Measurements from ENCODE around the gene STX18. TPM values are rescaled to one million over a fixed set of nuclear protein-coding genes. Genes with fewer than 3 reads are reported as not detected.

The STX18 gene
- total and polyA plus RNA-seq, 2 experiments from 2014 or later, result 15.9 to 18.1 TPM

- TF ChIP-seq REST (IDR thresholded peaks at IDR 0.05; ENCODE audit: unreplicated experiment) (no peak), STAT1 (IDR thresholded peaks at IDR 0.05; ENCODE audit: unreplicated experiment) (no peak), EZH2phosphoT487 (IDR thresholded peaks at IDR 0.05; ENCODE audit: unreplicated experiment) (no peak), CTCF (conservative IDR thresholded peaks at IDR 0.05; ENCODE audit: low read depth in 2 of 2) (no peak), EZH2 (IDR thresholded peaks at IDR 0.05; ENCODE audit: low read depth, unreplicated experiment) (no peak), NANOG (IDR thresholded peaks at IDR 0.05; ENCODE audit: borderline replicate concordance) (no peak), ZNF331 (CRISPR knock-in tag; IDR thresholded peaks at IDR 0.05; ENCODE audit: low read depth) (no peak), JUNB (IDR thresholded peaks at IDR 0.05; ENCODE audit: unreplicated experiment) (no peak), CREB1 (CRISPR knock-in tag; IDR thresholded peaks at IDR 0.05; ENCODE audit: low read depth) (no peak)
Measured at GRCh38 chr4:4440333-4441061, 101.4 kb downstream of the STX18 start (continued).

- no peaks in the 10 kb centered on the region for H4K20me1 ChIP-seq (replicated peaks; ENCODE audit: insufficient read depth)
- no peaks in the 10 kb centered on the region for H3K9me2 ChIP-seq (ENCODE audit: insufficient read depth)
- ATAC-seq (no peak), DNase-seq (ENCODE audit: low spot score) (no peak)
- Mint-ChIP-seq H3K4me1 (peaks cover 12% of the 10 kb centered on the region; the same call in 2 of the 3 replicates), H3K36me3 (ENCODE audit: low read depth) (peaks cover 9% of the 10 kb centered on the region; the same call in 2 of the 3 replicates), H3K9me3 (no peaks in the 10 kb centered on the region), H3K4me3 (no peak overlapping the region), H3K27ac (no peak overlapping the region), H3K27me3 (ENCODE audit: insufficient read depth, low read depth, poor library complexity) (peaks cover 3% of the 10 kb centered on the region)
- no peaks in the 10 kb centered on the region for H3K79me2 ChIP-seq (replicated peaks; ENCODE audit: insufficient read depth)
- no peaks in the 10 kb centered on the region for H3K27me3 ChIP-seq (ENCODE audit: insufficient read depth)
- H3K4me2 ChIP-seq, result no peak overlapping the region
- no peaks in the 10 kb centered on the region for H3K36me3 ChIP-seq (ENCODE audit: insufficient read depth)
- H3F3A ChIP-seq (replicated peaks; ENCODE audit: low read depth), result no peaks in the 10 kb centered on the region
- no peak overlapping the region for H2AFZ ChIP-seq
- H3K4me3 ChIP-seq, result no peak overlapping the region
- H3K27ac ChIP-seq (ENCODE audit: low read depth), result no peak overlapping the region
- no peaks in the 10 kb centered on the region for H3K4me1 ChIP-seq (ENCODE audit: insufficient read depth)
- TF ChIP-seq STAT1 (IDR thresholded peaks at IDR 0.05; ENCODE audit: unreplicated experiment) (no peak), ETS1 (IDR thresholded peaks at IDR 0.05) (no peak), CTCF (conservative IDR thresholded peaks at IDR 0.05; ENCODE audit: low read depth in 2 of 2) (no peak), REST (IDR thresholded peaks at IDR 0.05; ENCODE audit: unreplicated experiment) (no peak), ZNF331 (CRISPR knock-in tag; IDR thresholded peaks at IDR 0.05; ENCODE audit: low read depth) (no peak), JUNB (IDR thresholded peaks at IDR 0.05; ENCODE audit: unreplicated experiment) (no peak), EZH2 (IDR thresholded peaks at IDR 0.05; ENCODE audit: low read depth, unreplicated experiment) (no peak), CREB1 (CRISPR knock-in tag; IDR thresholded peaks at IDR 0.05; ENCODE audit: low read depth) (no peak)
Measured at GRCh38 chr4:4439782-4440181, 102.1 kb downstream of the STX18 start.
